ENCODE data around the gene KLHL28.

GRCh38 chr14:44963775-44964380, 2.1 kb upstream of the KLHL28 start:
- TF ChIP-seq CTCF (IDR thresholded peaks at IDR 0.05; ENCODE audit: poor library complexity) (no peak), EZH2 (IDR thresholded peaks at IDR 0.05; ENCODE audit: borderline replicate concordance) (no peak)

All from hepatocyte (in vitro differentiated cells).